AG09309 (cell line): ENCODE data around the gene ZER1.
"Not testable (repeated sequence)": the region's sequence is repeated elsewhere in the genome, so short reads cannot be mapped to it uniquely, and the experiment has no call there.

Source experiments
- DNase-seq: peaks from one replicate; pipeline ENCODE4 v3.0.0-alpha.2; 2010; ENCODE audit warnings: low read depth
- H3K4me3 ChIP-seq: 2 replicates; pipeline ENCODE4 v1.5.1; 2011; ENCODE audit warnings: mild to moderate bottlenecking, low read depth, low read length, moderate library complexity; ENCODE audit not compliant: control insufficient read depth
- CTCF ChIP-seq: IDR thresholded peaks from 2 replicates; pipeline ENCODE4 v1.5.1; 2011; ENCODE audit warnings: mild to moderate bottlenecking, low read depth, low read length, inconsistent platforms; ENCODE audit not compliant: insufficient read depth, control insufficient read depth; ENCODE audit errors: missing control alignments

The ZER1 gene

GRCh38 chr9:128703616-128704355, 67.9 kb downstream of the ZER1 start:
- no peak for TF ChIP-seq CTCF
- H3K4me3 ChIP-seq: peak overlapping the region; percentile 63; the same call in 1 of the 2 replicates
- DNase-seq: no peak

DNA sequence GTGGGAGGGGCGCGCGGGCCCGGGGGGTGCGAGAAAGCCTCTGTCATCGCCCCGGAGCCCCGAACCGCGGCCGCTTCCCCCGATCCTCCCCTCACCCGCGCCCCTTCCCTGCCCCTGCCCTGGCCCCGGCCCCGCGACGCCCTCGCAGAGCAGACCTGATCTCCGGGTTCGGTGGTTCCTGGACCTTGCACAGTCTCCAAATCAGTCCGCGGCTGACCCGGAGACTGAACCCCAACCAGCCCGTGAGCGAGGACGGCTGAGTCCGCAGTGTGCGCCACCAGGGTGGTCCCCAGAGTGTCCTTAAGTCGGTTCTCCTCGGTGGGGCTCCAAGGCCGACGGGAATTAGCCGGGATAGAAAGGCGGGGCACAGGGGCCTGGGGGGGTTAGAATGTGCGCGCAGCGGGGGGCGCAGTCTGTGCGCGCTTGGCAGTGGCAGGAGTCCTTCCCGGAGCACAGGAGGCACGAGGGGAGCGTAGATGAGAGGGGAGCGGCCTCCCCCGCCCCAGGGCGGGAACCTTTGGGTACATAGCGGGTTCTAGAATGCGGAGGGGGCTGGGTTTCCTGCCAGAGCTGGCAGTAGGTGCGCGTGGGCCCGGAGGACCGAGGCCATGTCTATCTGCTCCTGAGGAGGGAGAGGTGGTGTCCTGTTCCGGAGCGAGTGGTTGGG, 68.6 kb downstream of the ZER1 start:
- peak overlapping the region; percentile 63 for H3K4me3 ChIP-seq
- DNase-seq: no peak
- no peak for TF ChIP-seq CTCF

GRCh38 chr9:128702445-128702948, 69.2 kb downstream of the ZER1 start, which contains the start of gene PKN3:
Gene PKN3, plus strand, starts transcription at chr9:128702503. Its CDS starts 413 bp downstream, at chr9:128702916.
- TF ChIP-seq CTCF: peak; percentile 86
- DNase-seq: no peak
- H3K4me3 ChIP-seq: peak within 1 kb of the TSS; percentile 63

GRCh38 chr9:128701227-128701854, 70.4 kb downstream of the ZER1 start:
- no peak overlapping the region for H3K4me3 ChIP-seq
- no peak for TF ChIP-seq CTCF
- DNase-seq: no peak

- H3K4me3 ChIP-seq, DNase-seq: not testable (repeated sequence)
These were observed 72.5 kb downstream of the ZER1 start for GRCh38 chr9:128699096-128699795.

- H3K4me3 ChIP-seq: no peak overlapping the region
- TF ChIP-seq CTCF: no peak
- no peak for DNase-seq
These were observed 74.6 kb downstream of the ZER1 start for GRCh38 chr9:128696923-128697707.
